CD4-positive, alpha-beta T cell treated with Interleukin-2 at 100 ng/mL for 4 hours (primary cell): Measurements from ENCODE around the gene DTNB.
"Not testable (repeated sequence)": the region's sequence is repeated elsewhere in the genome, so short reads cannot be mapped to it uniquely, and the experiment has no call there.

Experiments
- DNase-seq: peaks from one replicate; pipeline ENCODE4 v3.0.0-alpha.2; 2020; ENCODE audit warnings: low spot score

Gene DTNB

DNA sequence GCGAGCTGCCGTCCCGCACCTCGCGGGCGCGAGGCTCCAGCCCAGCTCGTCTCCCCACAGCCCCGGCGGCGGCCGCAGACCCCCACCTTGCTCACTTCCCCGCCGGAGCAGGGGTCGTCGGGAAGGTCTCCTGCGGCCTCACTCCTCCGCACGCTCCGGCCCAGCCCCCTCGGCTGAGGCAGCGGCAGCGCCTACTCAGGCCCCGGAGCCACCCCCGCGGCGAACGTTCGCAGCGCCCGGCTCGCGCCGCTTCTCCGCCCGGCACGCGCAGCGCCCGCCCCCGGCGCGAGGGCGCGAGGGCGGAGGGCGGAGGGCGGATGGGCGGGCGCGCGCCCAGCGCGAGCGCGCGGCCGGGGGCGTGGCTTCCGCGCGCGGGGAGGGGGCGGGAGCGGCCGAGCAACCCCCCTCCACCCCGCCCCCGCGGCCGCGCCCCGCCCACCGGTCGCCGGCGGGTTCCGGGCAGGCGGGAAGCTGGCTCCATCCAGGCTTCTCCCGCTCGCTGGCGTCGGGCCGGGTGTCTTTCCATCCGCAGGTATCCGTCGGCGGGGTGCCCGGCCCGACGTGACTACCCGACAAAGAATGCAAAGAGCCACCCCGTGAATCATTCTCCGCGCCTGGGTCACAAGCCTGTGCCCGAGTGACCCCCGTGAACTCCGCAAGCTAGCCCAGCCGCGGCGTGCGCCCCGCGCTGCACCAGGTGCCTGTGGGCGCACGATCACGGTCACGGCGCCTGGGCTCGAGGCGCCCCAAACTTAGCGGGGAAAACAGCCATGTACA is at the start of gene DTNB:
Gene DTNB, minus strand, starts transcription at position 278 of the 777 bp plus-strand sequence. CDS start 20,917 bp downstream, outside the sequence.
- DNase-seq, result peak; percentile 81

DNA sequence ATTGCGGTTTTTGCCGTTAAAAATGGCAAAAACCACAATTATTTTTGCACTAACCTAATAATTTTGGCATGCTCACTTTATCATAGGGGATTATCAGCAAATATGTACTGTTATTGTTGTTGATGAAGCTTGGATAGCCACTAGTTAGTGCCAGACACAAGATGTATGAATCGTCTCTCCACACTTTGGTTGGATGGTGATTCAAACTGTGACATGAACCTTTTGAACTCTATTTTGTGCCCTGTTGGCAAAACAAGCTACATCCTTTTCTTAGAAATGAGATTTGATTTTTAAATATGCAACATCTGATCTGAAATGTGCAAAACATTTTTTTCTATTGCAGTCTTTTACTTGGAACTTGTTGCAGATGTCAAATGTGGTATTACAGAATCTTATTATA is 48.8 kb upstream of the DTNB start:
- DNase-seq, result no peak

DNA sequence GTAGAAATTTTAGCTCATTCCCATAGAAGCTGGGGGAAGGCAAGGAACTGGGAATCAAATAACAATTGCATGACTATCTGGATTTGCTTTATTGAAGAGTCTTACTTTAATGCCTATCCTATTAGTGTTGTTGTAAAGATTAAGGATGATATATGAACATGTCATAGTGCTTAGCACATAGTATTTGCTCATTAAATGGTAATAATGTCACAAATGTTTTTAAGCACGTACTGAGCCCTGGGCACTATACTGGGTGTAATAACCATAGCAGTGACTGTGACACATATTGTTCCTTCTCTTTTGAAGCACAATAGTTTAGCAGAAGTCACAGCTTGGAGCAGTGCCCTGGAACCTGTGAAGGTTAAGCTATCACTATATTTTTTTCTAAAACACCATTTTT is 47.2 kb upstream of the DTNB start:
- DNase-seq, result no peak

DNA sequence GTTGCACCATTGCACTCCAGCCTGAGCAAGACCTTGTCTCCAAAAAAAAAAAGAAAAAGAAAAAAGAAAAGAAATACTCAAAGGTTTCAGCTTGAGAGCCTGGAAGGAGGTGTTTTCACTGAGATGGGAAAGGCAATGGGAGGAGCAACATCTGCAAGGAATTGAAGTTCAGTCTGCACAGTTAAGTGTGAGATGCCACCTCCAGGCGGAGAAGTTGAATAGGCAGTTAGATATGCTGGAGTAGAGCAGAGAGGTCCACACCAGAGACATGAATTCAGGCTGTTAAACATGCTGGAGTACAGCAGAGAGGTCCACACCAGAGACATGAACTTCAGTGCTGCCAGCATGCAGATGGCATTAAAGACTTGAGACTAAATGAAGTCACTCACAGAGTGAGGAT is 41.4 kb upstream of the DTNB start:
- no peak for DNase-seq

DNA sequence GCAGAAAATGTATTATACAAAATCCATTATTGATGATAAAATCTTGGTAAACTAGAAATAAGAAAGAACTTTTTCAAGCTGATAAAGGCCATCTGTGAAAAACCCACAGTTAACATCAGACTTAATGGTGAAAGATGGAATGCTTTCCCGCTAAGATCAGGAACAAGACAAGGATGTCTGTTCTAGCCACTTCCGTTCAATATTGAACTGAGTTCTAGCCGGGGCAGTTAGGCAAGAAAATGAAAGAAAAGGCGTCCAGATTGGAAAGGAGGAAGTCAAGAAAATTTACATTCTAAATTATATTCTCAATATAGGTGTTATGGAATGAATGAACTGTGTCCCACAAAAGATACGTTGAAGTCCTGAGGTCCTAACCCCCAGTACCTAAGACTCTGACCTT is 39.1 kb upstream of the DTNB start:
- DNase-seq, result no peak

DNA sequence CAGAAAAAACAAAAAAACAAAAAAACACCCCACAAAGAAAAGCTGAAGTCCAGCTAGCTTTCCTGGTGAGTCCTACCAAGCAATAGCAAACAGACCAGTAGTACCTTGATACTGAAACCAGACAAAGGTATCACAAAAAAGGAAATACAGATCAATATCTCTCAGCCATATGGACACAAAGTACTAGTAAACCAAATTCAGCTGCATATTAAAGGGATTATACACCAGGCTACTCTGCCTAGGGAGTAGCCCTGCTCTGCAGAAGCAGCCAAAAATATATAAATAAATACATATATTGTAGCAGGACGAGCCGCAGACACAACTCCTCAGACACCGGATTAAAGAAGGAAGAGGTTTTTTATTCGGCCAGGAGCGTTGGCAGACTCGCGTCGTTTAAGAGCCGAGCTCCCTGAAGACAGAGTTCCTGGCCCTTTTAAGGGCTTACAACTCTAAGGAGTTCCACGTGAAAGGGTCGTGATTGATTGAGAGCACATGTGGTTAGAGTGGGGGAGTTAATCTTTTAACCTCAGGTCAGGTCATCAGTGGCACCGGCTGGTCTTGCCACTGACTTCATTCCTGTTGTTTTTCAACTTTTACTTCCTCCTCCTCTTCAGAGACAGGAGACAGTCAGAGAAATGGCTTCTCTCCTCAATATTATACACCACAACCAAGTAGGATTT is 38.4 kb upstream of the DTNB start:
- no peak for DNase-seq

DNA sequence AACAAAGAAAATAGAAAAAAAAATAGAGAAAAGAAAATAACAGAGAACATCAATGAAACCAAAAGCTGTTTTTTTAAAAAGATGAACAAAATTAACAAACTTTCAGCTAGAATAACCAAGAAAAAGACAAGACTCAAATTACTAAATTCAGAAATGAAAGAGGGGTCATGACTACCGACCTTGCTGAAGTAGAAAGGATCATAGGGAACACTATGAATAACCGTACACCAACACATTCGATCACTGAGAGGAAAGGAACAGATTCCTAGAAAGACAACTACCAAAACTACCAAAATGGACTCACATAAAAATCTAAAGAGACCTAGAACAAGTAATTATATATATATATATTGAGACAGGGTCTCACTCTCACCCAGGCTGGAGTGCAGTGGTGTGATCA is 37.4 kb upstream of the DTNB start:
- no peak for DNase-seq

DNA sequence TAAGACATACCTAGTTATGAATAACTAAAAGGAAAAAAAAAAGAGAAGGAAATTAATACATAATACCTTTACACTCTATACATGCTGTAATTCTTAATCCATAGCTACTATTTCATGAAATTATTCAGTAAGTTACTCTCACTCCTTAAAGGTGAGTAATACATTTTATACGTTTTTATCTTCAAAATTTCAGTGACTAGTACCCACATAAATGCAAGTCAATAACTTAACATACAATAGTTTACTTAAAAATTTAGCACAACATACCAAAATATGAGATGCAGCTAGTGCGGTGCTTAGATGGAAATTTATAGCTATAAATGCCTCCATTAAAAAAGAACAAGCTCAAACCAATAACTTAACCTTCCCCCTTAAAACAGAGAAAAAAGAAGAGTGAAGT is 36.0 kb upstream of the DTNB start:
- no peak for DNase-seq

DNA sequence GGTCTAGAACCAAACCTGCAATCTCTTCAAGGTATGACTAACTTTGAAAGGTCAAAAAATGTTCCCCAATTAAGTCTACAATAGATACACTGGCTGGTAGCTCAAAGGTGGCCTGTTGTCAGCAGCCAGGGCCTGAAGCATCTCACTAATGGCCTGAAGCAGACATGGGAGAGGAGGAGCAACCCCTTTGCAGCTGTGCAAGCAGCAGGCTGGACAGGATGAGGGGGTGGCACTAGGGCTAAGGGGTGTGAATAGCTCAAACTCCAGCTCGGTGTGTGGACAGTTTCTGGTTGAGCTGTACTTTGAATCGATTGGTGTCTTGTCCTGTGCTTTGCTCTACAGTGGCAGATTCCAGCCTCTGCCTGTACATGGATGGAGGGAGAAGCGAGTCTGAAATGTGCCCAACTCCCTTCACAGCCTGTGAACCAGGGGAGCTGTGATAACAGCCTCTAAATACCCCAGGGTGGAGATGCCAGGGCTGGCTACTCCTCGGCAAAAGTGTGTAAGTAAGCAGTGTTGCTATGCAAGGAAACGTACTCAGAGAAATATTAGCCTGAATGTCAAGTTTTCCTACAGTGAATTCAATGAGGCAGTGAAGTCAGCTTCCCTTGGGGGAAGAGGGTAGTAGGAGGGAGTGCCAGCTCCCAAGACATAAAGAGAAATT is 34.7 kb upstream of the DTNB start:
- no peak for DNase-seq

DNA sequence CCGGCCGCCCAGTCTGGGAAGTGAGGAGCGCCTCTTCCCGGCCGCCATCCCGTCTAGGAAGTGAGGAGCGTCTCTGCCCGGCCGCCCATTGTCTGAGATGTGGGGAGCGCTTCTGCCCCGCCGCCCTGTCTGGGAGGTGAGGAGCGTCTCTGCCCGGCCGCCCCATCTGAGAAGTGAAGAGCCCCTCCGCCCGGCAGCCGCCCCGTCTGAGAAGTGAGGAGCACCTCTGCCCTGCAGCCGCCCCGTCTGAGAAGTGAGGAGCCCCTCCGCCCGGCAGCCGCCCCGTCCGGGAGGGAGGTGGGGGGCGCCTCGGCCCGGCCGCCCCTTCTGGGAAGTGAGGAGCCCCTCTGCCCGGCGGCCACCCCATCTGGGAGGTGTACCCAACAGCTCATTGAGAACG is 32.2 kb upstream of the DTNB start:
- DNase-seq, result not testable (repeated sequence)

DNA sequence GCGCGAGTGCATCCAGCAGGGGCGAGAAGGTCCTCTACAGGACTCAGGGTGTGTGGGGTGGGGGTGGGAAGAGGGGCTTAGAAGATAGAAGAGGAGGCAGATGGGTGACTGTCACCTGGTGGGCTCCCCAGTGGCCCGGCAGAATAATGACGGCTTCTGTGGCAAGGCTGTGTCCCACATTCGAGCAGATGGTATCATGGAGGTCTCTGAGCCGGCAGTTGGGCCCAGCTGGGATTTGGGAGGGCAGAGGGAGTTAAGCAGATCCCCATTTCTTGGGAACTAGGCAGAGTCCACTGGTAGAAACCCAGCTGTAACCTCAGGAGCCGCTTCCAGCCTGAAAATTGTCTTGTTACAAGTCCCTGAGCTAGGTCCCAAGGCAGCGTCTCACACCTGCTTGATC is 28.4 kb upstream of the DTNB start:
- no peak for DNase-seq

DNA sequence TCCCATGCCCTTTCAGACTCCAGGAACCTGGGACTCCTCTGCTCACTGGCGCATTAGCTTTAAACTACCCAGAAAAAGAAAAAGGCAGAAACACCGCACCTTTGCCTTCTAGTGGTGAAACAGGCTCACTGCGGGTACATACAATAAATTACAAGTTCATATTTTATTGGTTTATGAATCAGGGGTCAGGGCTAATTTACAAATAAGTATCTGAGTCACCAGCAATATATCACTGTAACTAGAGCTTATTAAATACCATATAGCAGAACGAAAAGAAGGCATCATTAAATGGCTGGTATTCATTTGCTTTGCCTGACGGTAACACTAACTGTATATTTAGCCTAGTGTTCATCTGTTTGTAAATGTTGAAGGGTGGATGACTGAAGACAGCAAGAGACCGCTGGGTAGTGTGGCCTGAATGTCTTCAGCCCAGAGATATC is 26.9 kb upstream of the DTNB start:
- DNase-seq, result peak; percentile 50

DNA sequence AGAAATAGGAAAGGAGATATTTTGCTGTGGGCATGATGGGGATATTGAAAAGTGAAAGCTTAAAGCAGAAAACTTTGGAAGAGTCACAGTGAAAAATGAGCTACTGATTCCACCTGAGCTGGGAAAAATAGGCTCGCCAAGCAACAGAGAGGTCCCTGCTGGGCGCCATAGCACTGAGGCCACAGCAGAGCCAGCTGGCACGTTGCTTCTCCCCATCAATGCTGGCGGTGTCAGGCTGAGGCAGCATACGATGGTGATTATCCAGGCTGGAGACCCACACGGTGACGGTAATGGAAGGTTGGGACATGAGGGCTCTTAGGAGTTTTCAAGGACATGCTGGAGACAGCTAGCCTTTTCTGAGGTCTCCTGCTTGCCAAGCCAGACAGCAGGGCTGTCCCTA is 25.8 kb upstream of the DTNB start:
- DNase-seq, result no peak

DNA sequence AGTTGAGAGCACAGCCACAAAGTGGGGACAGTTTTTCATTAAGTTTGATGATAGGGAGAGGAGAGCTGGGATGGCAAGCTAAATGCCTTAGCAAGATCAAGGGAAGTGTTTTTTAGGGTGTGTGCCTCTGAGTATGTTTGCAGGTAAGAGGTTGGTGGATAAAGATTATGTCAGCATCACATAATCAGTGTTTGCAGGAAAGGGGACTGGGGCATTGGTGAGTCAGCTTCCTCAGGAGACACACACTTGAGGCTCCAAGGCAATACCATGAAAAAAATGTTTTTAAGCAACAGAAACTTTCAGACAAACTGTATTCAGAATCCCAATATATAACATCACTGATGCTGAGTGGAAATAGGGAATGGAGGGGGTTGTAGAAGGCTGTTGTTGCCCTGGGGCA is 25.4 kb upstream of the DTNB start:
- DNase-seq, result peak; percentile 10

DNA sequence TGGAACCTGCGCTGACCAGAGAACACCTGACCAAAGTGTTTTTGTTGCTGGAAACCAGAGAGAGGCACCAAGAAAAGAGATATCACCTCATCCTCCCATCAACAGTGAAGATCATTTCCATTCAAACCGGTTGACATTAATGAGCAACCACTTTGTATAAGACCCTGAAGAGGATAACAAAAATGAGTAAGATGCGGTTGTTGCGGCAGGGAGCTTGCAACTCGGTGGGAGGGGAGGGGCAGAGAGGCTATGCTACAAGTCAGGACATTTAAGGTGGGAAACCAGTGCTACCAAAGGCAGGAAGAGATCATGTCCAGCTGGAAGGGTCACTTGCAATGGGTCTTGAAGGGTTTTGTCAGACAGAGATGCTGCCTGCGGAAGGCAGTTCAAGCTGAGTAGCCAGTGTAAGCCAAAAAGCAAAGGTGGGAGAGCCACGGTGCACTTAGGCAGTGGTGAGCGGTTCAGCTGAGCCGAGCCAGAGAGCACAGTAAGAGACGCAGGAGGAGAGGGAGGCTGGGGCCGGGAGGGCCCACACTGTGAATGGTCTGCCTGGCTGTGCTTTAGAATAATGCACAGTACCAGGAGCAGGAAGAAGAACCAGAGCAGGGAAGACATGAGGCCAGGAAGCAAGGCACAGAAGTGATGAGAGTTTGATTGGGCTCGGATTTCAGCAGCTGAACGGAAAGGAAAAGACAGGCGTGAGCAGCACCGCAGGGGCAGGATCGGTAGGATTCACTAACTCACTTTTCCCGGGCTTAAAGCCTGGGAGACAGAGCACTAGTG is 24.4 kb upstream of the DTNB start:
- no peak for DNase-seq

DNA sequence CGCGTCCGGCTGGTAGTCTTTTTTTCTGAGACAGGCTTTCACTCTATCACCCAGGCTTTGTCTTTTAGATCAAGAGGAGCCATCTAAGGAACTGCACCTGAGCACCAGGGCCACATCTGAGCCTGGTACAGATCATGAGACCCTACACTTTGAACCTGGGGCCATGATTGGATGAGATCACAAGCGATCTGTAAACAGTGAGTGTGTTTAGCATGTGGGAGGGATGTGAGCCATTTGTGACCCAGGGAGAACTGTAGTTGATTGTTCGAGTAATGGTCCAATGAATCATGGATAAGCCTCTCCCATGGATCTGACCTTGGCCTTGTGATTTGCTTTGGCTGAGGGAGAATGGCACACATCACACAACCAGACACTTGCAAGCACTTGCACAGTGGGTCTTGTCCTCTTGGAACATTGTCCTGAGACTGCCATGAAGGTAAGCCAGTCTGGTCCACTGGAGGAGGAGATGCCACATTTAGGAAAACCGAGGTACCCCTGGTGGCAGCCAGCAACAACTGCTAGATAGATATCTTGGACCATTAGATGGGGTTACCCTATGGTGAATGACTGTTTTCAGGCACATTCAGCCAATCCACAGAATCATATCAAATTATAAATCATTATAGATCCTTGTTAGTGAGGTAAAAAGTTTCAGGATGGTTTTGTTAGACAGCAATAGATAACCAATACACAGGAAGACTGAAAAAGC is 19.5 kb upstream of the DTNB start:
- no peak for DNase-seq

DNA sequence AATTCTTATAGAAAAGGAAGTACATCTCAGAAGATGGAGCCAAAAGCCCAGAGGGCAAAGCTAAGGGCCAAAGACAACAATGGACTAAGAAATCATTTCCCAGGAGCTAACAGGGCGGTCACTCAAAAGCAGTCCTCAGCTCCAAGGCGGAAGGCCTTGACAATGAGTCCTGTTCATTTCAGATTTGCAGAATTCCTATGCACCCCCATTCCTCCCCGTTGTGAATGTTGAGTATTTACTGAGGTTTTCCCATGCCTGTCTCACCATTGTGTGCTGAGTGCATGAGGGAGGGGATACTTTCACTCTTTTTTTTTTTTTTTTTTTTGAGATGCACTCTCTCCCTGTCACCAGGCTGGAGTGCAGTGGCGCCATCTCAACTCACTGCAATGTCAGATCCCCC is 18.8 kb upstream of the DTNB start:
- DNase-seq, result no peak

DNA sequence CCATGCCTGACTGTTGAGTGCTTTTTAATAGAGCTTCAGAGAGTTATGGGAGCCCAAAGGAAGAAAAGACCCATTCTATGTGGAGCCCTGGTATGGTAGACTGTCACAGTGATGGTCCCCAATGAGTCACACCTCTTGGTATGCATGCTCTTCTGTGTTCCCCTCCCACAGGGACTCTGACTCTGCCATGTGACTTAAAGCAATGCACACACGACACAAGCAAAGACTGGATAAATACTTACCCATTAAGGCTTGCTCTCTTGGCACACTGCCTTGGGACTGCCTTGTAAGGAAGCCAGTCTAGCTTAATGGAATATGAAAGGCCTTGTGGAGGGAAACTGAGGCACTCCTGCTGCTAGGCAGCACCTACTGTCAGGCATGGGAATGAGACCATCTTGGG is 16.7 kb upstream of the DTNB start:
- DNase-seq, result no peak

DNA sequence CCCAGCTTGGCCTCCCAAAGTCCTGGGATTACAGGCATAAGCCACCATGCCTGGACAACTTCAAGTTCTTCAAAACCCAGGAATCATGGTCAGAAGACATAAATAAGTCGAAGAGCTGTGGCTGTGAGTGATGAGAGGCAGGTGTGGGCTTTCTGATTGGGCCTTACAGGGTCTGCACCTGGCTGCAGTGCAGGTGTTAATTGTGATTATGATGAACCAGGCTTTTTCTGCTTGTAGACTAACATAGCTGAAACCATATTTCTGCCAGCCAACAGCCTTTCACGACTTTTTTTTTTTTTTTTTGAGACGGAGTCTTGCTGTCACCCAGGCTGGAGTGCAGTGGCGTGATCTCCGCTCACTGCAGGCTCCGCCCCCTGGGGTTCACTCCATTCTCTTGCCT is 14.9 kb upstream of the DTNB start:
- no peak for DNase-seq

DNA sequence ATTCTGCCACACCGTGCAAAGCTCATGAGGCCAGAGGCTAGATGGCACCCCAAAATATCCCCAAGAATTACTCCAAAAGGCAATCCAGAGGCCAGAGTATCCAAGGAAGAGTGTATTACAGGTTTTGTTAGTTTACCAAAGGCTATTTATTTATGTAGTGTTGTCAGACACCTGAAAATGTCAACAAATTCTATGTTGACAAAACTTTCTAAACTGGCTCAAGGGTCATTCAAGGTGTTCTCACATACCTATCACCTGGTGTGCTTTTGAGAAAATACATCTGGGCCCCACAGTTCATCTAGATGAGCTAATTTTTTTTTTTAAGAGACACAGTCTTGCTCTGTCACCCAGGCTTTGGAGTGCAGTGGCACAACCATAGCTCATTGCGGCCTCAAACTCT is 12.4 kb upstream of the DTNB start:
- DNase-seq, result no peak

DNA sequence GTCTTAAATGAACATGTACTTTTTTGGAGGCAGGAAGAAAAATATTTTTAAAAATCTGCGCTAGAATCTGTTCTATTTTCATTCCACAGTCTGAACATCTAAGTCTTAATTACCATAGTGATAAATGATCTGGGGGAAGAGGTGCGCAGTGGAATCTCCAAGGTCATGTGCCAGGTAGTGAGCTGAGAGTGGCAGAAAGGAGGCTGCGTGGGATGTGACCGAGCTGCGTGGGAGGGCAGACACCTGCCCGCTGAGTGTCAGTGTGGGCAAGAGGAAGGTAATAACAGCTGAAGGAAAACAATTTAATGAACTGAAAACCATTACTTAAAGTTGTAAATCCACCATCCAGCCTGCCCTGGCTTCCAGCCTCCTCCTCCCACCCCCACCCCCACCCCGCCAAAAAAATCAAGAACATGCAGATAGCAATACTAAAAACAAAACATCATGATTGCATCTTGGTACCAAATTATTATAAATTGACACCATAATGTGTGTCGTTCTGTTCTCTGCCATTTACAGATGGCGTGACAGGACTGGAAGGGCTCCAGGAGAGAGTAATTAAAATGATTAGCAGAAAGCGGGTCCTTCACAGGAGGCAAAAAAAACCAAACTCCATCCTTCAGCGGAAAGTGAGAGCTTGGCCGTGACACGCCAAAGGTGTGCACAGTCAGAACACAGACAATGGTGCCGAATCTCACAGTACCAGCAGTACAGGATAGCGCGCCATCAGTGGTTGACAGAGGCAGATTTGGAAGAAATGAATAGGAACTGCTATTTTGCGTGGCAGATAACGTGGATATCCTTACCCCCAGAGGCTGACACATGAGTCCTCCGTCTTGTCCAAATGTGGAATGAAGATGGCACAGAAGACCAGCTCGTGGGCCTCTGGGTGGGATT is 11.4 kb upstream of the DTNB start:
- no peak for DNase-seq
